ENCODE data around the gene DOCK2.

The DOCK2 gene

GRCh38 chr5:170132269-170132975, 495.3 kb downstream of the DOCK2 start:
- no peak for DNase-seq (ENCODE audit: low spot score)
